Activated CD4-positive, CD25-positive, alpha-beta regulatory T cell treated with anti-CD3 and anti-CD28 coated beads, Interleukin-2, amount 50 U/mL, for 72 hours (primary cell): Measurements from ENCODE around the gene SPN.
"Not testable (repeated sequence)": the region's sequence is repeated elsewhere in the genome, so short reads cannot be mapped to it uniquely, and the experiment has no call there.

ENCODE experiments used
- DNase-seq: peaks from one replicate; pipeline ENCODE4 v3.0.0; 2021

The SPN gene

DNA sequence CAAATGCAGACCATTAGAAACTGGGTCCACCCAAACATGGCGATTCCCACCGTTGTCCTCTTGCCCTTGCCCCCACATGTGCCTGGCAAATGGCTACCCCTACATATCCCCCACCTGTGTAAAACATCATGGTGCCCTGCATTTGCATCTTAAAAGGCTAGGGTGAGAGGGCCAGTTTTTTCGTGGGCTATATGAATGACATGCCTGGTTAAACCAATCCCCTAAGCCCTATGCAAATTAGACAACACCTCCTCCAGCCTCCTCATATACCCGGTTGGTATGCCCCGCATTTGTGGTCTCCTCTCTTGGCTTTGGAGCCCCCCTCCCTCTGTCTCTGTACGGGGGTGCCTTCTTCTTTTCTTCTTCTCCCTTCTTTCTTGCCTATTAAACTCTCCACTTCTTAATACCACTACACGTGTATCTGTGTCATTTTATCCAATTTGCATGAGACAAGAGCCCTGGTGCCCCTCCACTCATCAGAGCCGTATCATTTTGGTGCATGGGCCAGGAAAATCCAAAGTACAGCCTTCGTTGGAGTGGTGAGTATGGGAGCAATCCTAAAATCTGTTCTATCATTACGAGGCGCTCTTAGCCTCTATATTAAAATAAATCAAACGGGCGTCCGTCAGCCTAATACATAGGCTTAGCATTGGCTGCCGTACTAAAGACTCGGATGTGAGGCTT is 46.0 kb downstream of the SPN start:
- no peak for DNase-seq

DNA sequence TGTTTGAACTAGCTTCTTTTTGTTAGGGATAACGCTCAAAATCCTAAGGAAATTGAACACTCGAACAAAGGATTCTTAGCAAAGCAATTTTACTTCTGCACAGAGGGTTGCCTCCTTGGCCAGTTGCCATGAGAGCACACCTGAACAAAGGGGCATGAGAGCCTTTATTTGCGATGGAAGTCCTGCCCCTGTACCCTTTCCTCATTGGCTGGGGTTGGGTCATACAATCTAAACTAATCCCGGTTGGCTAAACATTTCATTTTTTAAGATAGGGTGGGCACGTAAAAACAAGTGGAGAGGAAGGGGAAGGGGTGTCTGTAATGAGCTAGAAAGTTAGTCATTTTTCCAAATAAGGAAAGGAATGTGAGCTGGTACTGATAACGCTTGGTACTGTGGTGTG is 46.6 kb downstream of the SPN start:
- DNase-seq, result not testable (repeated sequence)

DNA sequence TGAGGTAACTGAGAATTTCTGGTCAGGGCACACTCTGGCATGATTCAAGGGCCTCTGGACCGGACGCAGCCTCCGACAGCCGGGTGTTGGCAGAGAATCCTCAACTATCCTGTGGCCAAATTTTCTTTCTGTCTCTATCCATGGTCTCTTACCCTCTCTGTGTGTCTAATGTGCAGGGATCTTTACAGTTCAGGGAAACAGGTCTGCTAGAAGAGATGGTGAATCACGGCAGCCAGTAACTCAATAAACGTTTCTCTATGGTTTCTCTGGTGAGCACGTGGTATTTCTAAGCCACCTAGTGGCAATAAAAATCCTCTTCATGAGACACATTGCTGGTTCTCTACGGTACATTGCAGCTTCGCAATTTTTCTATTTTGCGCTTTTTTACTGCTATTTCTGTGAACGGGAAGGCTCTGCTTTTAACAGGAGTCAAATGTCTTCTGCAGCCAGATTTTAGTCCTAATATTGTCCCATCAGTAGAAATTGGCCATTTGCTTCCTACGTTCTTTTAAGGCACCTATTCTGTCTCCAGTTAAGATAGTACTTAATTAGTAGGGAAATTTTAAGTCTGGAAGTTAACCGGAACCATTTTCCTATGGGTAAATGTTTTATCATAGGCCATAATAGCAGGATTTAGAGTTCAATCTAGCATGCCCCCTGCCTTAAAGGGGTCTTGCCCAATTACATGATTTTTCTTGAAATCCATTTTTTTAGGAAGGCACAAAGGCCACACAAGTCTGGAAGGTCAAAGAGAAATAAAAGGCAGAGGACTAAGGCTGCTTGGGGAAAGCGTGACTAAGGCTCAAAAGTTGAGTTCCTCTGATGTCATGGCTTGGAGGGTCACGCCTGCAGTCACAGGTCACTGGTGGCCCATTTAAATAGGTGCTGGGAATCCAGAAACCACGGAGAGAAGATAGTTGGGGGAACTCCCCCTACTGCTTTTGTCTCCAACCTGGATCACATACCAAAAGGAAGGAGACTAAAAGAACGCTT is 47.5 kb downstream of the SPN start:
- no peak for DNase-seq

DNA sequence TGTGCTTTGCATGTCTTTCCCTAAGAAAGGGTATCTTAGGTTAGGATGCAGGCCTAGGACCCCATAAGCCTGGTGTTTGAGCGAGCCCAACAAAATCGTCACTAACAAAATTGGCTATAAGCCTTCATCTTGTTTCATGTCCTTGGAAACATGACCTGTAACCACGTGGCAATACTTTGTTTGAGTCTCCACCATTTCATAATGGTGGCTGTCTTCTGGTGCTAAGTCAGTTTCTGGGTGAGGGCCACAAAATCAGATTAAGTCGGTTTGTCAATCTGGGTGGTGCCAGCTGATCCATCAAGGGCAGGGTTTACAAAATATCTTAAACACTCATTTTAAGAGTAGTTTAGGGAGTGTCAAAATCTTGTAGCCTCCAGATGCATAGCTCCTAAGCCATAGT is 49.8 kb downstream of the SPN start:
- no peak for DNase-seq

DNA sequence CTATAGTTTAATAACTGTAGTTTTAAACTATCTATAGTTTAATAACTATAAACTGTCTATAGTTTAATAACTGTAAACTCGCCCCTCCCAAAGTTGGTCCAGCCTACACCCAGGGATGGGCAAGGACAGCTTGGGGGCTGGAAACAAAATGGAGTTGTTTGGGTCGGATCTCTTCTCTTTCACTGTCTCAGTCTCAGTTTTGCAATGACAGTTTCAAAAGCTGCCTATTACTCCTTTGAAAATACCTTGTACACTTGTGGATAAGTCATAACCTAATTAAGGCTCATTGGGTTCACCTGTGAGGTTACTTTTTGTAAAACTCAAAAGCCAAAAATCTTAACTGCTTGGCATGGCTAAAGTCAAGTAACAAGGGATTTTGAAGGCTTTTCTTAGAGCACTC is 51.3 kb downstream of the SPN start:
- no peak for DNase-seq

DNA sequence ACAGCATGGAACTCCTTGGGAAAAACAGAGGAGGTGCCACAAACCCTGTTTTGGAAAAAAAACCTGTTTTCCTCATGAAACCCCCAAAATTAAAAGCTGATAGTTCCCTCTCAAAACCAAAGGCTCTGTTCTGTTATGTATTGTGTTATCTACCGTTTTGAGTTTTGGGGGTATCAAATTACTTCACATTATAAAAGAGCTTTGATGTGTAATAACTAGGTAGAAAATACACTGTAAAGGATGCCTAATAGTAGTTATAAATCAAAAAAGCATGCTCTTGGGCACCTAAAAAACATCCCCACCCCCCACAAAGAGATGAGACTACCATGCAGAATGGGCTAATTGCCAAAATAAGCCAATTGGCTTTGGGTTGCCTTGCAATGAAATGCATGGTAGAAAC is 51.9 kb downstream of the SPN start:
- DNase-seq, result no peak

DNA sequence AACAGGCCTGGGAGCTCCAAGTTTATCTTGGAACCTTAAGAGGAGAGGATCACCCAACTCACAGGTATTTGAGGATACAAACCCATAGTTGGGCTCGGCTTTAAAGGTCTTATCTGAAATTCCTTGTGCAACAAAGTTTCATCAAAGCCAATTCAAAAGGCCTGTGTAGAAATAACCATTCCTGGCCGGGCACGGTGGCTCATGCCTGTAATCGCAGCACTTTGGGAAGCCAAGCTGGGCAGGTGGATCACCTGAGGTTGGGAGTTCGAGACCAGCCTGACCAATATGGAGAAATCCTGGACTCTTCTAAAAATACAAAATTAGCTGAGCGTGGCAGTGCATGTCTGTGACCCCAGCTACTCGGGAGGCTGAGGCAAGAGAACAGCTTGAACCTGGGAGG is 54.1 kb downstream of the SPN start:
- DNase-seq, result no peak

DNA sequence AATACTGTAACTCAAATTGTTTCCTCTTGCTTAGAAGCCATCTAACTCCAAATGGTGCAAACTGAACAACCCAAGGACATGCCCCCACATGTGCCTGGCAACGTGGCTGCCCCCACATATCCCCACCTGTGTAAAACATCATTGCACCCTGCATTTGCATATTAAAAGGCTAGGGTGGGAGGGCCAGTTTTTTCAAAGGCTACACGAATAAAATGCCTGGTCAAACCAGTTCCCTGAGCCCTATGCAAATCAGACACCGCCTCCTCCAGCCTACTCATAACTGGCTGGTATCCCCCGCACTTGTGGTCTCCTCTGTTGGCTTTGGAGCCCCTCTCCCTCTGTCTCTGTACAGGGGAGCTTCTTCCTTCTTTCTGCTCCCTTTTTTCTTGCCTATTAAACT is 56.0 kb downstream of the SPN start:
- no peak for DNase-seq
